Stimulated activated CD8-positive, alpha-beta memory T cell treated with anti-CD3 and anti-CD28 coated beads, Interleukin-4, amount 100 ng/mL, for 48 hours (primary cell): ENCODE results near the gene CRAT.

ENCODE experiments used
- DNase-seq: peaks from one replicate; pipeline ENCODE4 v3.0.0-alpha.2; 2020

The CRAT gene

DNA sequence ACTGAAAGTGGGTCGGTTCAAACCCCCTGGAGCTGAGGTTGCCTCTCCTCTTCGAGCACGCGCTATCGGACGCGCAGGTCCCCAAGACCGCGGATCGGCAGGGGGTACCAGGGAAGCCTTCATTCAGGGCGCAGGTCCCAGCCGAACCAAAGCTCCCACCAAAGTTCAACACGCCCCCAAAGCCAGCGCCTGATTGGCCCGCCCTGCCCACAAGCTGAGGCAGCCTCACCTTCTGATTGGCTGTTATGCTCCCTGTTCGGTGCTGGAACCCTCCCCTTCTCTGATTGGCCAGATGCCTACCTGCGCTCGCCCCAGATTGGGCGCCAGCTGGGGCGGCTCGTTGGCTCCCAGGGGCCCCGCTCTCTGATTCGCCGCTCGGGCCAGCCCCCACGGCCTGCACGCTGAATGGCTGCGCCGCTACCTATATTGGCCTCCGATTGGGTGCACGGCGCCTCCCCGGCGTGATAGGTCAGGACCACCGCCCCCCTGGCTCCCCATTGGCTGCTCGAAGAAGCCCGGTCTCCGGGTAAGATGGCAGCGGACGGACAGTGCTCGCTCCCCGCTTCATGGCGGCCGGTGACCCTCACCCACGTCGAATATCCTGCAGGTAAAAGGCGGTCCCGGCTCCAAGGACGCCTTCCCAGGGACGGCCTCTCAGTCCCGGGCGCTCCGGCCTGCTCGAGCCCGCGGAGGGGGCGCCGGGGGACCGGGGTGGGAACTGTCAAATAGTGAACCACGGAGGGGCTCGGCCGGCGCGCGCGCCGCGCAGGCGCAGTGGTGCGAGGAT is 29.8 kb downstream of the CRAT start, which contains the start of gene DOLPP1:
Gene DOLPP1 (plus strand): TSS at position 511 of the 787 bp plus-strand sequence. CDS start 21 bp downstream, at position 532.
- peak; percentile 98 for DNase-seq

- DNase-seq: no peak
Observed at GRCh38 chr9:129080298-129080600, 30.3 kb downstream of the CRAT start.

- no peak for DNase-seq
Observed at GRCh38 chr9:129079829-129080228, 30.8 kb downstream of the CRAT start.

DNA sequence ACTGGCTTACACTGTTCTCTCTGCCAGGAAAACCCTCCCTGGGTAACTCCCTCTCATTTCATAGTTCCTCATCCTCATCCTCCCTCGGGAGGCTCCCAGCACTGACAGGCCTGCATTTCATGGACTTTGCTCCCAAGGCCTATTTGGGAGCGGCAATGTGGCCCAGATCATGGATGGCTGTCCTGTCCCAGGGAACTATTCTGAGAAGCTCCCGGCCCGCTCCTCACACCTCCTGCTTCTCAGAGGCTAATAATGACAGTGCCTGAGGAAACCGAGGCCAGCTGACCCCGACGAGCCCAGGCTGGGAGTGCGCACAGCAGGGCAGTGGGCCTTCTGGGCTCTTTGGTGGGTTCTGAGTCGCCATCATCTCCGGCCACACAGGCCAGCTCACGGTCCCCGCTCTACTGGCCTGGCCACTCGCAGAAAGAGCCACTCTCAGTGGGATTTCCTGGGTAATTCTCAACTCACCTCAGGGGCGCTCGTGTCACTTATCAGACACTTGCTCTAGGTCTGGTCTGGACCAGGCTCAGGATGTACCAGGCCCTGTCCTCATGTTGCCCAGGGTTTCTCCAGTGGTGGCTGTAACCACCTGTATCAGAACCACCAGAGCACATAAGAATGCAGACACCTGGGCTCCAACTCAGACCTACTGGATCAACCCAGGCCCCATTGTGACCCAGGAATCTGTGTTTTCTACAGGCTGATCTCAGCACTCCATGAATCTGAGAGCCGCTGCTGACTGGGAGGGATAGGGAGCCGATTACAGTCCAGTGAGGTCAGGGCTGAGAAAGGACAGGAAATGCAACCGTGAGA is 31.7 kb downstream of the CRAT start:
- DNase-seq: no peak

GRCh38 chr9:129077236-129077635 is 33.4 kb downstream of the CRAT start:
- DNase-seq: no peak

GRCh38 chr9:129076640-129077037 is 34.0 kb downstream of the CRAT start:
- DNase-seq: no peak

DNA sequence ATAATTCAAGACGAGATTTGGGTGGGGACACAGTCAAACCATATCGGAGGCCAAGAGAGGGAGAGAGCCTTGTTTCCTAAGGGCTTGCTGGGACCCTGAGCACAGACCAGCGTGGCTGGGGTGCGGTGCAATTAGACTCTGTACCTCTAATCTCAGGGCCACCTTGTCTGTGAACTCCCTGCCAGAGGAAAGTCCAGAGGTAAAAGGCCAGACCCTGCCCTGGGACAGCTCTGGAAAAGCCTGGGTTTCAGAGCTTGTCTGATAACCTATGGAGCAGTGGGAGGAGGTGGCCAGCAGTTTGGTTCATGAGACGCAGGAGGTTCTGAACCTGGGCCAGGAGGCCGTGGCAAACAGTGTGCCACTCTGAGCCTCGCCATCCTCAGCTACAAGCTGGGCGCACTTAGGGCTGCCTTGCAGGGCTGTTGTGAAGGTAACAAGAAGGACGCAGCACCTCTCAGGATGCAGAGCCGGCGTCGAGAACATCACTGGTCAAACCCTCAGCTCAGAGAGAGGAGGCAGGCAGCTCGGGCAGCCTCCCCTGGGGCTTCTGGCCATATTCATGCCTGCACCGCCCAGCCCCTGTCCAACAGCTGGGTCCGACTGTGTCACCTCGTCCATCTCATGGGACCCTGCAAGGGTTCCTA is 34.5 kb downstream of the CRAT start:
- no peak for DNase-seq

GRCh38 chr9:129074106-129074505 is 36.5 kb downstream of the CRAT start:
- no peak for DNase-seq

- no peak for DNase-seq
Observed at GRCh38 chr9:129073404-129073803, 37.2 kb downstream of the CRAT start.

- no peak for DNase-seq
Observed at GRCh38 chr9:129072171-129072570, 38.4 kb downstream of the CRAT start.

GRCh38 chr9:129071526-129072126 is 39.0 kb downstream of the CRAT start:
- DNase-seq: no peak

GRCh38 chr9:129070696-129071525 is 39.7 kb downstream of the CRAT start:
- no peak for DNase-seq

GRCh38 chr9:129069862-129070641 is 40.5 kb downstream of the CRAT start:
- DNase-seq: no peak

DNA sequence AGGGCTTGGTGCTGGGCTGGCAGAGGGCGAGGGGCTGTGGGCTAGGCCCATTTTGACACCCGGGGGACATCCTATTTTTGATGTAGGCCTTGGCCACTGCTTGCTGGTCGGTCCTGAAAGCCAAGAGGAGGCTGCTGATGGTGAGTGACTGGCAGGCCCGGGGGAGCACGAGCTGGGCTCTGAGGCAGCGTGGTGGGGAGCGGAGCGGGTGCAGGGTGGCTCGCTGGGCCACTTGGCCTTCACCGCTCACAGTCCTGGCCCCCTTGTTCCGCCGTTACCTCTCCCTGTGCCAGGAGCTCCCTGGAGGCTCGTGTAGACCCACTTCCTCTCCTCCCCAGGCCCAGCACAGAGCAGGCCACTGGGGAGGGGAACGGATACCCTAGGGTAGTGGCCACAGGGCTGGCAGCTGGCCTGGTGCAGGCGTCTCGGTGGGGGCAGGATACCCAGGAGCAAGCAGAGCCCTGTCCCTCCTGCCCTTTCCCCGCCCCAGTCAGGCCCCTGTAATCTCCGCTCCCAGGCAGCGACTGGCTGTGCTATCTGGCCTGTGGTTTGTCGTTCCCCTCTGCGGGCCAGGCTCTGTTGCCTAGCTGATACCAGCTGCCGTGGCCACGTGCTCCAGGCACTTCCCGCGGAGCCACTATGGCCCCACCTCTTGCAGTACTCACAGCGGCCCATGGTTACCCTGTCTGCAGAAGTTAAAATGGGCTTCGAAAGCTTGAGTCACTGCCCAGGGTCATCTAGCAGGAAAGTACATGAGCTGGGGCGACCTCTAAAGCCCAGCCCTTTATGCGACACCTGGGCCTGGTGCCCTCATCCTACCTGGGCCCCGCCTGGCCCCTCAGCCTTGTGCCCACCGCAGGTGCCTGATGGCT is 41.4 kb downstream of the CRAT start:
- DNase-seq: peak; percentile 65

DNA sequence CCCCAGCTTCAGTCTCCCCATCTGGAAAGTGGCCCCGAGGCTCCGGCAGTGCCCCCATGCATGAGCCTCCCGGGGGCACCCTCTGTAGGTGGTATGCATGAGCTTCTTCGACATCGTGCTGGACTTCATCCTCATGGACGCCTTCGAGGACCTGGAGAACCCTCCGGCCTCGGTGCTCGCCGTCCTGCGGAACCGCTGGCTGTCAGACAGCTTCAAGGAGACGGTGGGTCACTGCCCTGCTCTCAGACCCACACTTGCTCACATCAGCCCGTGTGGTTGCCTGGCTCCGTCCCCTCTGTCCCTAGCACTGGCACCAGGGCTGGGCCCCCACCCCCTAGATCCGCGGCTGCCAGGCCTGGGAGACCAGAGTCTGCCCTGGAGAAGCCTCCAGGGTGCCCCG is 42.5 kb downstream of the CRAT start:
- DNase-seq: no peak

DNA sequence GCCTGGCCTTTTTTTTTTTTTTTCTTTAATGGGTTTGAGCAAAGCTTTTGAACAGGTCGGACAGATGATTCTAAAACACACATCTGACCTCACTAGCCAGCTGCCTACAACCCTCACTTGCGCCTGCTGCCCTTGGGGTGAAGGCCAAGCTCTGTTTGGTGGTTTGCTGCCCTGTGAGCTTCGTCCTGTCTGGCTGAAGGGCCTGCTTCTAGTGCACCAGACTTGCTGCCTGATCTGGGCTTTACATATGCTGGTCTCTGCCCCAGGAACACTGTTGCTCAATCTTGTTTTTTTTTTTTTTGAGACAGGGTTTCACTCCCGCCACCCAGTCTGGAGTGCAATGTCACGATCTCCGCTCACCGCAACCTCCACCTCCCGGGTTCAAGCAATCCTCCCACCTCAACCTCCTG is 46.1 kb downstream of the CRAT start:
- DNase-seq: no peak

GRCh38 chr9:129063061-129063460 is 47.5 kb downstream of the CRAT start:
- no peak for DNase-seq

DNA sequence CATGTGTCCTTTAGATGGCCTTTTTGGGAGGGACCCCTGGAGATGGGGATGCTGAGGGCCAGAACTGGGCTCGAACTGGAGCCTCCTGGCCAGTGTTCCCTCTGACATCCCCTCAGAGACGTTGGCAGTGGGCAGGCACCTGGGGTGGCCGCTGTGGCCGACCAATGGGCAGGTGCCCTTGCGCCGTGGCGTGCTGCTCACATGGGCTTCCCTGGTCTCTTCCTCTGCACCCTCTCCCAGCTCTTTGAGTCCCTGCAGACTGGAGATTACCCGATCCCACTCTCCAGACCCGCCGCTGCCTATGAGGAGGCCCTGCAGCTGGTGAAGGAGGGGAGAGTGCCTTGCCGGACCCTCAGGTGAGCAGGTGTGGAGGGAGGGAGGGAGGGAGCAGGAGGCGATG is 49.6 kb downstream of the CRAT start:
- no peak for DNase-seq

DNA sequence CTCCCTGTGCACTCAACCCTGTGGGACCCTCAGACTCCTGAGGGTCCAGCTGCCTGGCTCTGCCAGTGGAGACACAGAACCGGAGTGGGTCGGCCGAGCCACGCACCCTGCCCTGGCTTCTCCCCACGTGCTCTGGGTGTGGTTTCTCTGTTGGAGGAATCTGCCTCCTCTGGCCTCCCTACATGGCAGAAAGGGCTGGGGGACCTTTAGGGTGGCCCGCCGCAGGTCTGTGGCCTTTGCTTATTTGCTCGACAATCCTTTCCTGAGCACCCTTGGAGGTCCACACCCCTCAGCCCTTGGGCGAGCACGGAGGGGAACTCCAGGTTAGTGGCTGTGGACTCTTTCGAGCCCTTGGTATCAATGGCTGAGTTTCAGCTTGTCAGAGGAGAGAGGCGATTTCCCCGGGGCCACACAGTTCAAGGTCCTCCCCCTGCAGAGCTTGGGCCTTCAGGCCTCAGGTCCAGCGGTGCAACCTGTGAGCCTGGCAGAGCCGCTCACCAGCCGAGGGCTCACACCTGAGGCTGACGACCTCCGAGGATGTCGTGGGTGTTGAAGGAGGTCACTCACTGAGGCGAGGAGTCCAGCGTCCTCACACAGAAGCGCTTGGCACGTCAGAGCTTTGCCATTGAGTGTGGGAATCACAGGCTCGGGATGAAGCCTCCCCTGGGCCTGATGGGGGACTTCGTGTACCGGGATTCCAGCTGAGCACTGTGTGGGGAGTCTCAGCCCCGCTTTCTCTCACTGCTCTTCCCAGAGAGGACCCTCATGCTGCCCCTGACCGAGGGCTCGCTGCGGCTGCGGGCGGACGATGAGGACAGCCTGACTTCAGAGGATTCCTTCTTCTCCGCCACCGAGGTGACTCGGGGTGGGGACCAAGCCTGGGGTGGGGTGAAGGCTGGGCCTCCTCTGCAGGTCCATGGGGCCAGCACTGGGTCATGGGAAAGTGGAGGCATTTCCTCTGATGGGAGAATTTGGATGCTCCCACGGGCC is 50.5 kb downstream of the CRAT start:
- no peak for DNase-seq
